GM18868 (cell line): ENCODE data around the gene KRT76.
"Not testable (repeated sequence)": the region's sequence is repeated elsewhere in the genome, so short reads cannot be mapped to it uniquely, and the experiment has no call there.

Experiments used
- ATAC-seq: cut with Tn5 transposase; IDR thresholded peaks from one replicate; pipeline ENCODE4 v1.9.1; 2021; ENCODE audit warnings: mild to moderate bottlenecking, moderate library complexity; ENCODE audit not compliant: unreplicated experiment

KRT76 gene

DNA sequence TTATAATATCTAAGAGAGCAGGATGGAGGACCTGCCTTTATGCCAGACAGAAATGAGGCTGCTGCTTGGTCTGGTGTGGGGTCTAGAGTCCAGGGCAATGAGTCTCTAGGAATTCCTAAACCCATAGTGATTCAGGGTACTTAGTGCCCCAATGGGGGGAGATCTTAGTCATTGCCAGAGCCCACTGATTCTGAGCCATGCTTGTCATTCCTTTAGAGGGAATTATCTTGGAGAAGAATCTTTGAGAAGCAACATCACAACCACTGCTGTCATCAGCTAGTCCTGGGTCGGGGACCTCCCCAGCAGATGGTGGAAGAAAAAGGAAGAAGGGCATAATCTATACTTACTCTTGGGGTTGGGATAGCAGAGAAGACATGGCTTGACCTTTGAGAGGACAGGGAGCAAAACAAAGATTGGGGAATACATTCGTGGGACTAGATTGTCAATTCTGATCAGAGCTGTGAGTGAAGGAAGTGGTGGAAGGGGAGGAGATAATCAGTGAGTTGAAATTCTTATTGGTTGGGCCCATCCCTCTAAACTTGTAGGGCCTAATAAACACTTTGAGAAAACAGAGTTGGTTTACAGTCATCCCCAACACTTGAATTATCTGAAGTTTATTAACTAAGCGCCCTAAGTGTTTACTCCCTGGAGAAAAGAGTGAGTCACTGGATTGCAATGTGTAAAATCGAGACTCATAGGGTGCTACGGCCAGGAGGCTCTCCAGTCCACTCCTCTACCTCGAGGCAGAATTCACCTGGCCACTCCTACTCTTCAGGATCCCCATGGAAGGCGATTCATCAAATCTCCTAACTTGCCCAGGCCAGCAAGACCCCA lies 21.7 kb upstream of the KRT76 start:
- ATAC-seq: no peak

- no peak for ATAC-seq
Measured at GRCh38 chr12:52798003-52798670, 21.0 kb upstream of the KRT76 start.

DNA sequence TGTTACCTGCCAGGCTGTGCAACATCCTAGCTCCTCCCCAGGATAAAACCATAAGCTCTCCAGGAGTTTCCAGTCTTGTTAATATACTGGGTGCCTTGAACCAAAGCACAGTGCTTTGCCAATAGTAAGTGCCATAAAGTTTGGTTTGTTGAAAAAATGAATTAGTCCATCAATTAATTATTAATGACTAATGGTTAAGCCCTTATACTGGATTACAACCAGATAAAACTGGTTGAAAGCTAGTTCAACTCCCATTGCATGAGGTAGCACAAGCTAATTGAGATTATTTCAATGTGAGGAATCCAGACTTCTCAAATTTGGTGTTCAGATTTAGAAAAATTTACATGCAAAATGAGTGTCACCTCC lies 20.4 kb upstream of the KRT76 start:
- ATAC-seq: no peak

GRCh38 chr12:52796839-52797528 lies 19.8 kb upstream of the KRT76 start:
- no peak for ATAC-seq

DNA sequence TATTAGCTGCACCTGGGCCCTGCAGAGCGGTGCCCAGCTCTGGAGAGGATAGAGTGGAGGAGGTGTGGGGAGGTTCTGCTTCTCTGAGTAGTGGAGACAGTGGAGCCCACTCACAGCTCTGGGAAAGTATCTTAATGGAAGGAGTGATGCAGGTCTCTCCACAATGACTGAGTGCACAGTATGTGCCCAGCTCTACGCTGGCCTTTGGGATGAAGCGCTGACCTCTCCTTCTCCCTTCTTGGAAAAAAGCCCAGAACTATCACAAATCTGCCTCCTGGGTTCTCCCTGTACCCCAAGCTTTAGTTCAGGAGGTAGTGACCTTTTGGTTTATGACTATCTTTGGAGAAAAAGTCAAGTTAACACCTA lies 19.3 kb upstream of the KRT76 start:
- no peak for ATAC-seq

DNA sequence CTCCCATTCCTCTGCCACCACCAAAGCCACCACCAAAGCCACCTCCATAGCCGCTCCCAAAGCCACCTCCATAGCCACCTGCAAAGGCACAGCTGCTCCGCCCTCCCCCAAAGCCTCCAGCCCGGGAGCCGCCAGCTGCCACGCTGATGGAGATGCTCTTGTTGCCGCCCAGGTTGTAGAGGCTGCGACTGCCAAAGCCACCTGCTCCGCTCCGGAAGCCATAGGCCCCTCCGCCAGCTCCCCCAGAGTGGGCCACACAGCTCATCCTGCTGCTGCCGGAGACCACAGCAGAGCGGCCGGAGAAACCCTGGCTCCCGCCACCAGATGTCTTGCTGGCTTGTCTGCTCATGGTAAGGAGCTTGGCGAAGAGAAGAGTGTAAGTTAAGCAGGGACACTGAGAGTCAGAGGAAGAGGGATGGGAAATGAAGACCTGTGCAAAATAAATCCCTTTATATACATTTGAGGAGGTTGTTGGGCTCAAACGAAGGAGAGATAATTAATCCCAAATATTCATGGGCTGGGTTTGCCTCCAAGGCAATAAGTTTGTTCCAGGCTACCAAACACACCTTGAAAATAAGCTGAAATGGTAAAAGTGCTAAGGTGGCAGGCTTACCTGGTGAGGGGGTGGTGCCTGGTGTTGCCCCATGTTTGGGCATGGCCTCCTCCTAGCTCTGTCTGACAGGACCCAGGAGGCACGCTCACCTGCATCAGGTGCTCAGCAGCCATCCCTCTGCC lies 18.7 kb upstream of the KRT76 start, which contains the start of gene KRT3:
TSS of gene KRT3 (minus strand) at position 424 of the 735 bp plus-strand sequence. CDS start at position 349, 75 bp downstream.
- ATAC-seq: no peak

GRCh38 chr12:52795332-52795674 lies 18.2 kb upstream of the KRT76 start:
- not testable (repeated sequence) for ATAC-seq

- no peak for ATAC-seq
Measured at GRCh38 chr12:52794479-52795331, 17.6 kb upstream of the KRT76 start.

GRCh38 chr12:52792185-52793029 lies 15.3 kb upstream of the KRT76 start:
- no peak for ATAC-seq

DNA sequence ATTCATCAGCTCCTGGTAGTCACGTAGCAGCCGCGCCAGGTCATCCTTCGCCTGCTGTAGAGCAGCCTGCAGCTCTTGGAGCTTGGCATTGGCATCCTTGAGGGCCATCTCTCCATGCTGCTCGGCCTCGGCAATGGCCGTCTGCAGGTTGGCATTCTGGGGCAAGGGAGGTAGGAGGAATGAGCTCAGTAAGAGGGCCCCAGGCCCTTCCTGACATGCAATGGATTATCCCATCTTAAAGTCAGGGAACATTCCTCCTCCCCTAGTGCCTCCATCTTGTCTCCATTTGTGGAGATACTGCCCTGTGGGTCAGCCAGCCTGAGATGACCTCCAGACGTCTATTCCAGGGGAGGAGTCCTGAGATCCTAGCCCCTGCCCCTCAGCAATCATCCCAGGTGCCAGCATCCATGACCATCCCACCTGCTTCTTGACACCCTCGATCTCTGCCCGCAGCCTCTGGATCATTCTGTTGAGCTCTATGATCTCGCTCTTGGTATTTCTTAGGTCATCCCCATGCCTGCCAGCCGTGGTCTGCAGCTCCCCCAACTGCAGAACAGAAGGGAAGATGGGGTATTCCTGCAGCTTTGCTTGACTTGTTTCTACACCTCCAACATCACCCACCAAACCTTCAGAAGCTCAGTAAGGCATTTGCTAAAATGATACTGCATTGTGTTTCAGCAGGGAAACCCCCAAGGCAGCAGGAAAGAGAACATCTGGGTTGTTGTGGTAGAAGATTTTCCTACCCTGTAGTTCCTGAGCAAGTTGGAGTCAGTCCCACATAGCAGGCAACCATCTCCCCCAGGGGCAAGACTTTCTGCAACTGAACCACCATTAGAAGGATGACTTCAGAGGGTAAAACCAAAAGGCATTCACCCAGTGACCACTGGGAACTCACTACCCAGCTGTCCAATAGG lies 14.4 kb upstream of the KRT76 start:
- ATAC-seq: no peak

DNA sequence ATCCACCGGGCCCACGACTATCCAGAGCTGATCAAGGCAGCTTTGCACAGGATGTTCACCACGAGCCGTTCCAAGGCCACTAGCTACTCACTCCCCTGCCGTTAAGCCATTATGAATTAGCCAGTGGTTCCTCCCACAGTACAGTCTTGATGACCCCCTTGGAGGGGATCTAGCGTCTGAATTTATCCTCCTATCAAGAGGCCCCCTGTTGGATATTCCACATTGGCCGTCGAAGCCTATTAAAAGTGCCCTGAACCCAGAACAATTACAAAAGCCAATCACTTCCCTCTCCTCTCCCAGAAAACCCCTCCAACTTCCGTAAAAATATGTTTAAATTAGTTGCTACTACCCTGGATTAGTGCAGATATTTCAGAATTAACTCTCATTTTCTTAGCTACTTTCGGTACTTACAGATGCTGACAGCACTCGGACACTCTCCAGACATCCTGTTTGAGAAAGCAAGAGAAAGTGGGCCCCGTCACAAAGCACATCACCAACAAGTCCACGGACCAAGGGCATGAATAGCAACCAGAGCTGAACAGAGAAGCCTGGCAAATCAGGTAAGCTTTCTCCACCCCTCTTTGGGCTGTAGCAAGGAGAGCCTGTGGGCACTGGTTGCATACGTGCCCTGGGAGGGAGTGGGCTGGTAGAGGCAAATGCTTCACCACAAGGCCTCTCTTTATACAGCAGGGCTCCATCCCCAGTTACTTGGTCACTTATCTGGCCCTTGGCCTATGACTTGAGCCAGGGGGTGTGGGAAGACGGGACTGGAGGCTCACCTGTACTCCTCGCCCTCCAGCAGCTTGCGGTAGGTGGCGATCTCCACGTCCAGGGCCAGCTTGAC lies 13.5 kb upstream of the KRT76 start:
- no peak for ATAC-seq

GRCh38 chr12:52789637-52790426 lies 12.7 kb upstream of the KRT76 start:
- no peak for ATAC-seq

- no peak for ATAC-seq
Measured at GRCh38 chr12:52788876-52789636, 11.9 kb upstream of the KRT76 start.

DNA sequence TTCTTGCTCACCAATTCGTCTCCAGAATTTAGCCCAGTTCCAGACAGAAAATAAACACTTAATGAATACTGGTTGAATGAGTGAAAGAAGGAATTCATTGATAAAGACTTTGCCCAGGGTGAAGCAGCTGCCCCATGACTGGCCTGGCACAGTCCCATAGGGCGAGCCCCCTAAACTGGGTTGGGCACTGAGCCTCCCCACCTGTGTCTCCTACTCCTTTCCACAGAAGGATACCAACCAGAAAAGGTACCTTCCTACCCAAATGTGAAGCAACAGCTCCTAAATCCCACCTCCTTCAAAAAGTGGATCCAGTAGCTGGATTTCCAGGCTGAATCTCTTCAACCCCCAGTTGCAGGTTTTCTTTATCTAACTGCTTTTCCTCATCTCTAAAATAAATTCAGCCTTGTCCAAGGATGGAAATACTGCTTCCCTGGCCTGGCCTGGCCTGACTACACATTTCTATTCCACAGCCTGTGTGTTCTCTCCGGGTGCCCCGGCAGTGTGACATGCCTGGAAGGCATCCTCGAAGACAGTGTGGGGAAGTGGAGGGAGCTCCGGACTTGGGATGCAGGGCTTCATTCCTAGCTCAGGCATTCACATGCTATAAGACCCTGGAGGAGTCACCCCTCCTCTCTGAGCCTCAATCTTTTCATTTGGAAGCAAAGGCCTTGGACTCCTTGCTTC lies 11.2 kb upstream of the KRT76 start:
- ATAC-seq: no peak
